Cardiac muscle cell (in vitro differentiated cells and primary cell): ENCODE results near the gene HDAC6. TPM values are rescaled to one million over a fixed set of nuclear protein-coding genes. Genes with fewer than 3 reads are reported as not detected.
A peak's percentile ranks its signal among the peaks of the same experiment; 100 is the strongest.

Experiments used
- DNase-seq, 2 donors: peaks; one replicate each; pipeline versions ENCODE4 v3.0.0 to v3.0.0-alpha.2; 2010 to 2017; ENCODE audit warnings: low read depth in 1 of 2, low spot score in 1 of 2
- H3K27ac ChIP-seq: fragments of 200-600 bp; sonication (generic); 2 replicates; pipeline ENCODE4 v1.5.1; 2016
- H3K27me3 ChIP-seq: fragments of 200-600 bp; sonication (generic); 2 replicates; pipeline ENCODE4 v1.6.0; 2016; ENCODE audit warnings: control low read depth
- H3K36me3 ChIP-seq: fragments of 200-600 bp; sonication (generic); 2 replicates; pipeline ENCODE4 v1.5.1; 2016; ENCODE audit warnings: control low read depth
- H3K4me1 ChIP-seq: fragments of 200-600 bp; sonication (generic); 2 replicates; pipeline ENCODE4 v1.8.1; 2017; ENCODE audit warnings: low read depth, mild to moderate bottlenecking, mixed run types
- H3K4me3 ChIP-seq: fragments of 200-600 bp; sonication (generic); 2 replicates; pipeline ENCODE4 v1.5.1; 2016; ENCODE audit warnings: mild to moderate bottlenecking
- H3K9me3 ChIP-seq: fragments of 200-600 bp; sonication (generic); 2 replicates; pipeline ENCODE4 v1.5.1; 2017; ENCODE audit warnings: low read depth, mild to moderate bottlenecking, control low read depth
- polyA plus RNA-seq: library from polyadenylated mRNA; unstranded; fragments of >200 nt; fragmentation: Nextera tagmentation; extraction: Ambion mirVana; gene quantifications from 2 replicates; pipeline ENCODE4 v1.2.1, GENCODE V29; 2016
- total RNA-seq: library from RNA; depleted of rRNA; stranded (reverse); fragments of >200 nt; gene quantifications from 2 replicates; pipeline ENCODE4 v1.2.3, GENCODE V29; 2016
- TF ChIP-seq, protein P1 (sequence below): IDR thresholded peaks from 2 replicates; pipeline ENCODE4 v1.5.1; 2012; ENCODE audit warnings: low read depth, mild to moderate bottlenecking, low read length

HDAC6 gene
- total and polyA plus RNA-seq, 2 experiments from 2014 or later = 114 to 162 TPM

DNA sequence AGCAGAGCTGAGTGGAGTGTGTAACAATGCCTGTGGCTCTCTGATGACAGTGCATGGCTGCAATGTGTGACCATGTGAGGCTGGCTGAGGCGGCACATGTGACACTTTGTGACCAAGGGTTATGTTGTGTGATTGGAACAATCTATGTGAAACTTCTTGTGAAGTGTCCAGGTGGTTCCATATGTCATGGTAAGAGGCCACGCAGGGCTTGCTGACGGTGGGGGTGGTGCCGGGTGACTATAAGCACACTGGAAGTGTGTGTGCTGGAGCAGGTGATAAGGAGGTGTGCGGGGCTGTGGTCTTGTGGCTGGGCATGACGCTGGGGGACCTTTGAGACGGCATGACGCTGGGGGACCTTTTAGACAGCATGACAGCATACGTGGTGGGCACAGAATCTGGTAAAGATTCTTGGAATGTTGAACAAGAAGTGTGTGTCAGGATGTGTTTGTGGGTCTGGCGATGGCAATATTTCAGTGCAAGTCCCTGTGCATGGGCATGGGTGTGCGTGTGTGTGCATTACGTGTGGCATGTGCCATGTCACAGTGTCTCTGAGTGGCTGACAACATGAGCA is 7.4 kb upstream of the HDAC6 start:
- no peak overlapping the region for H3K4me3 ChIP-seq

DNA sequence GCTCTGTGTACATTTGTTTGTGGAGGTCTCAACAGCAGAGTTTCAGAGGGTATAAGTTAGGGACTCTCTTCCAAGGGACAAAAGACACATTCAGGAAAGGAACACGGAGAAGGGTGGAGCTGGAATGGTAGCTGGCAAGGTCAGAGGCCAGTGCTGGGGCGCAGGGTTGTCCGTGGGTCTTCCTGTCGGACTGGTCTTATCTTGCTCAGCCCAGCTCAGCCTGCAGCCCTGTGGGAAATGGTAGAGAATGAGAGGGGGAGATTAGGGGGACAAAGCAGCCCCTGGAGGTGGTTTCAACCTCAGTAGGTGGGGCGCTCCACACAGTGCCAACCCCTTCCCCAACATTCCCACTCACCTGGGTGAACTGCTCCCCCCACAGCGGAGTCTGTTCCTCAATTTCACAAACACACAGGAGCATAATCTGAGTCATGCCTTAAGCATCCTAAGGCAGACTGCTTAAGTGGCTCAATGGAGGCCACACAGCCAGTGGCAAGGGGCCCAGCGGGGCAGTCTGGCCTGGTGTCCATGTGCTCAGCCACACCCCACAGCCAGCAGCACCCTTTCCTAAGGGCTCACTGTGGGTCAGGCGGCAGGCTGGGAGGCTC is 6.9 kb upstream of the HDAC6 start:
- H3K4me1 ChIP-seq = no peaks in the 10 kb centered on the region
- no peaks in the 10 kb centered on the region for H3K36me3 ChIP-seq
- H3K27me3 ChIP-seq = no peaks in the 10 kb centered on the region
- TF ChIP-seq, protein P1, sequence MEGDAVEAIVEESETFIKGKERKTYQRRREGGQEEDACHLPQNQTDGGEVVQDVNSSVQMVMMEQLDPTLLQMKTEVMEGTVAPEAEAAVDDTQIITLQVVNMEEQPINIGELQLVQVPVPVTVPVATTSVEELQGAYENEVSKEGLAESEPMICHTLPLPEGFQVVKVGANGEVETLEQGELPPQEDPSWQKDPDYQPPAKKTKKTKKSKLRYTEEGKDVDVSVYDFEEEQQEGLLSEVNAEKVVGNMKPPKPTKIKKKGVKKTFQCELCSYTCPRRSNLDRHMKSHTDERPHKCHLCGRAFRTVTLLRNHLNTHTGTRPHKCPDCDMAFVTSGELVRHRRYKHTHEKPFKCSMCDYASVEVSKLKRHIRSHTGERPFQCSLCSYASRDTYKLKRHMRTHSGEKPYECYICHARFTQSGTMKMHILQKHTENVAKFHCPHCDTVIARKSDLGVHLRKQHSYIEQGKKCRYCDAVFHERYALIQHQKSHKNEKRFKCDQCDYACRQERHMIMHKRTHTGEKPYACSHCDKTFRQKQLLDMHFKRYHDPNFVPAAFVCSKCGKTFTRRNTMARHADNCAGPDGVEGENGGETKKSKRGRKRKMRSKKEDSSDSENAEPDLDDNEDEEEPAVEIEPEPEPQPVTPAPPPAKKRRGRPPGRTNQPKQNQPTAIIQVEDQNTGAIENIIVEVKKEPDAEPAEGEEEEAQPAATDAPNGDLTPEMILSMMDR = no peak
- H3K9me3 ChIP-seq = no peaks in the 10 kb centered on the region
- H3K4me3 ChIP-seq = no peak overlapping the region
- peak; percentile 11 to 67 for DNase-seq
- H3K27ac ChIP-seq = no peak overlapping the region

More for the DNA sequence above, 7.4 kb upstream of the HDAC6 start:
- no peak overlapping the region for H3K27ac ChIP-seq
- no peaks in the 10 kb centered on the region for H3K4me1 ChIP-seq
- H3K27me3 ChIP-seq = no peaks in the 10 kb centered on the region
- no peaks in the 10 kb centered on the region for H3K9me3 ChIP-seq
- no peaks in the 10 kb centered on the region for H3K36me3 ChIP-seq
- TF ChIP-seq, protein P1 = no peak
- no peak for DNase-seq

GRCh38 chrX:48798318-48798717 is 3.5 kb upstream of the HDAC6 start:
- H3K27ac ChIP-seq = no peak overlapping the region
- H3K4me3 ChIP-seq = no peak overlapping the region
- no peaks in the 10 kb centered on the region for H3K27me3 ChIP-seq
- no peaks in the 10 kb centered on the region for H3K9me3 ChIP-seq
- no peak for DNase-seq
- TF ChIP-seq, protein P1 = no peak
- peaks cover 4% of the 10 kb centered on the region for H3K4me1 ChIP-seq
- H3K36me3 ChIP-seq = no peaks in the 10 kb centered on the region

- peaks cover 5% of the 10 kb centered on the region for H3K4me1 ChIP-seq
- peak overlapping the region; percentile 95 for H3K27ac ChIP-seq
- H3K9me3 ChIP-seq = no peaks in the 10 kb centered on the region
- peak overlapping the region; percentile 57 for H3K4me3 ChIP-seq
- TF ChIP-seq, protein P1 = no peak
- no peak for DNase-seq
- no peaks in the 10 kb centered on the region for H3K27me3 ChIP-seq
- H3K36me3 ChIP-seq = no peaks in the 10 kb centered on the region
Measured at GRCh38 chrX:48800574-48801279, 1.1 kb upstream of the HDAC6 start.

DNA sequence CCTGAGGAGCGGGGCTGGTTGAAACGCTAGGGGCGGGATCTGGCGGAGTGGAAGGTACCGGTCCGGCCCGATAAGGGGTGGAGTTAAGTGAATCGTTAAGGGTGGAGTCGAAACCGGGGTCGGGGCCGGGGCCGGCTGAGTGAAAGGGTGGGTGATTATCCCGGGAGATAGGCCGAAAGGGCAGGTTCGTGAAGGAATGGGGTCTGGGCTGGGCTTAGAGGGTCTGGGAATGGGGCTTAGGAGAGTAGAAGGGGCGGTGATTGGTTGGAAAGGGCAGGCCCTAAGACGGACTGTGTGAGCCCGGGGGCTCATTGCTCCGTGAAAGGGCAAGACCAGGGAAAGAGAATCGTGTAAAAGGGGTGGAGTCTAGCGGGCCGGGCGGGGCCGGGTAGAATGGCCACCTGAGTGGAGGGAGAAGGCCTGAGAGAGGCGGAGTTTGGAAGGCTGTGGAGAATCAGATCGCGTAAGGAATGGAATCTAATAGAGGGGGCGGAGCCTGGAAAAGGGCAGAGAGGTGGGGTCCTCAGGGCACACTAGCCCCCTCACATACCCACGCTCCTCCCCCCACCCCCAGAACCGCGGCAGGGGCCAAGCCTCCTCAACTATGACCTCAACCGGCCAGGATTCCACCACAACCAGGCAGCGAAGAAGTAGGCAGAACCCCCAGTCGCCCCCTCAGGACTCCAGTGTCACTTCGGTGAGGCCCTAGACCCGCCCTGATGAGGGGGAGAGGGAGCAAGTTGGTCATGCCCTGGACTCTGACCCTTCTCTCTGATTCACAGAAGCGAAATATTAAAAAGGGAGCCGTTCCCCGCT is 430 bp downstream of the HDAC6 start:
- peak overlapping the region; percentile 61 for H3K4me3 ChIP-seq
- no peaks in the 10 kb centered on the region for H3K36me3 ChIP-seq
- peak overlapping the region; percentile 100 for H3K27ac ChIP-seq
- H3K27me3 ChIP-seq = no peaks in the 10 kb centered on the region
- peak; percentile 85 to 86 for DNase-seq
- TF ChIP-seq, protein P1 = no peak
- peaks cover 5% of the 10 kb centered on the region for H3K4me1 ChIP-seq
- no peaks in the 10 kb centered on the region for H3K9me3 ChIP-seq
